ENCODE results near the gene PBXIP1.
"Not testable (repeated sequence)": the region's sequence is repeated elsewhere in the genome, so short reads cannot be mapped to it uniquely, and the experiment has no call there.

The PBXIP1 gene

DNA sequence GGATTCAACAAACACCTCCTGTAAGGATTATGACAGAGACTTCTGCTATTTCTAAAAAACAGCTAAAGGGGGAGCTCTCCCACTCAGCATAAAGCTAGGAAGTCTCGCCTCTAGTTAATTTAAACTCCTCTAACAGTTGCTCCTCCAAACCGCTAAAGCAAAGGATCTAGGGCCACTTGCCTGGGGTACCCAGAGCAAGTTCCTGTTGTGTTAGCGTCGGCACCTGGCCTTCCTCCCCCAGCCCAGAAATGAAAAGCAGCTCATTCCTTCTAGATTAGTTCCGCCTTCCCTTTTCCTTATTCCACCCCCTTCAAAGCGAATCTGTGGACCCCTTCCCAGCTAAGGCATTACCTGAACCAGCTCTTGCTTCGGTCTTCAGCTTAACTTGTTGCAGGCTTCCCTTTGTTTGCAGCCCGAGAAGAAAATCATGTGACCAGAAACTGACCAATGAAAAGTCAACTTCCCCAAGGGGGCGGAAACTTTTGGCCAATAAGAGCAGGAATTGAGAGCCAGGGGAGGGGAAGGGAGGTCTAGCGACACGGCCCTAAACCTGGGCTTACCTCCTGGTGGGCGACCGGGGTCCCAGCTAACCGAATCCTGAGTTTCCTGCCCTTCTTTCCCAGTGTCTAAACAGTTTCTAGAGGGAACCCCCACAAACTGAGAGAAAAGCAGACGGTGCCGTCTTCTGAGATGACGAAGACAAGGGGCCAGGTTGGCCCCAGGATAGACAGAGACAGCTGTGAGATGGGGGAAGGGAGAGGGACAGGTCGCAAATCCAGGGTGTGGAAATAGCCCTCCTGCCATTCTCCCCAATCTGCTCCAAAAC lies at the start of gene PBXIP1:
Gene PBXIP1 (minus strand): TSS at position 382 of the 826 bp plus-strand sequence. CDS start 2,378 bp downstream, outside the sequence.
- DNase-seq, result peak; percentile 91 to 96

GRCh38 chr1:155005076-155006011 lies 49.4 kb upstream of the PBXIP1 start:
- DNase-seq, result peak; percentile 56 to 61

GRCh38 chr1:155004352-155005075 lies 48.6 kb upstream of the PBXIP1 start:
- no peak for DNase-seq

GRCh38 chr1:155003766-155004351 lies 48.0 kb upstream of the PBXIP1 start:
- no peak for DNase-seq

DNA sequence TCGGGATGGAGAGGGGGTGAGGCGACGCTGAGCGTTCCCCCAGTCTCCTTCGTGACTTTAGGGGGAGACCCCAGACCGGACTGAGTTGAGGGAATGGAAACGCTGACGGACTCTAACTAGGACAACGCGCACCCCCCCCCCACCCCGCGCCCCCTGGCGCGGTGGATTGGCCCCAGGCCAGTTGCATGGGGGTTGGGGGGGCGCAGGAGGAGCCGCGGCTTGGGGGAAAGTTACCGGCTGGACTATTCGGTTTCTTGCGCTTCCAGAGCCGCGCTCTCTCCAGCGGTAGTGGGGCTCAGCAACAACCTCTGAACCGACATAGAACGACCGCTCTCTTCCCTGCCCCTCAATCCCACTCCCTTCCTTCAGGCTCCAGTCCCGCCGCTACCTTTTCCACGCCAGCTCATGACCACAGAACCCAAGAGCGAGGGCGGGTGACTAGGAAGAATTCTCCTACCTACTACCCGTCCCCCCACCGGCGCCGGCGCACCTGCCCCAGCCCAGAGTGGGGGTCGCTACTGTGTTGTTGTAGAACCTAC lies 47.4 kb upstream of the PBXIP1 start:
- DNase-seq, result no peak

- no peak for DNase-seq
These were observed 46.7 kb upstream of the PBXIP1 start, which contains the start of gene ZBTB7B for GRCh38 chr1:155002464-155003226. ZBTB7B (plus strand) TSS chr1:155002802; CDS start chr1:155014661, 11,859 bp downstream.

DNA sequence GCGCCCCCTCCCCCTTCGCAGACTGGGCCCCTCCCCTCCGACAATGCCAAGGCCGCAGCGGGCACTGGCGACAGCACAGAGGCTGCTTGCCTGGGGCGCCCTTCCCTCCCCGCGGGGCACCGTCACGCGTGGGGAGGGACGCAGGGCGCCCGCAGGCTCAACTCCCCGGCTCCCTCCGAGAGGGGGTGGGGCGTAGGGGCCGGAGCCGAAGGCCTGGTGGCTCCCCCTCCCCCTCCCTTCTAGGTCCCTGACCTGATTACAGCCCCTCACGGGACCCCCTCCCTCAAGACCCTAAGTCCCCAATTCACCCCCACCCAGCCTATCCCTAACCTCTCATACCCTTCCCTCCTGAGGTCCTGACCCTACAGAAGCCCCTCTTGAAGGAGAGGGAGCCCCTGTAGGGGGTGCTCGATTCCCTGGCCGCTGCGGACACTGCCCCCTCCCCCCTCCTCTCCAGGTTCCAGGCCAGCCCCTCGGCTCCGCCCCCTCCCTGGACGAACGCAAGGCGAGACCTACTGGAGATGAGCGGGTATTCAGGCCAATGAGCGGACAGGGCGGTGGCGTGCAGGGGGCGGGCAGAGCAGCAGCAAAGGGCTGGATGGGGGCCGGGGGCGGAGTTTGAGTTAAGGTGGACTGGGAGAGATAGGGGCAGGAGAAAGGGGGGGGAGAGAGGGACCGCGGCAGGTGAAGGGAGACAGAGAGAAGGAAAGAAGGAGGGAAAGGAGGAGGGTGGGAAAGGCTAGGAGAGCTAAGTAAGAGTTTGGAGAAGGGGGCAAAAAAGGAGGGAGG lies 46.0 kb upstream of the PBXIP1 start:
- peak; percentile 97 to 98 for DNase-seq

- no peak for DNase-seq
These were observed 45.5 kb upstream of the PBXIP1 start for GRCh38 chr1:155001425-155001674.

DNA sequence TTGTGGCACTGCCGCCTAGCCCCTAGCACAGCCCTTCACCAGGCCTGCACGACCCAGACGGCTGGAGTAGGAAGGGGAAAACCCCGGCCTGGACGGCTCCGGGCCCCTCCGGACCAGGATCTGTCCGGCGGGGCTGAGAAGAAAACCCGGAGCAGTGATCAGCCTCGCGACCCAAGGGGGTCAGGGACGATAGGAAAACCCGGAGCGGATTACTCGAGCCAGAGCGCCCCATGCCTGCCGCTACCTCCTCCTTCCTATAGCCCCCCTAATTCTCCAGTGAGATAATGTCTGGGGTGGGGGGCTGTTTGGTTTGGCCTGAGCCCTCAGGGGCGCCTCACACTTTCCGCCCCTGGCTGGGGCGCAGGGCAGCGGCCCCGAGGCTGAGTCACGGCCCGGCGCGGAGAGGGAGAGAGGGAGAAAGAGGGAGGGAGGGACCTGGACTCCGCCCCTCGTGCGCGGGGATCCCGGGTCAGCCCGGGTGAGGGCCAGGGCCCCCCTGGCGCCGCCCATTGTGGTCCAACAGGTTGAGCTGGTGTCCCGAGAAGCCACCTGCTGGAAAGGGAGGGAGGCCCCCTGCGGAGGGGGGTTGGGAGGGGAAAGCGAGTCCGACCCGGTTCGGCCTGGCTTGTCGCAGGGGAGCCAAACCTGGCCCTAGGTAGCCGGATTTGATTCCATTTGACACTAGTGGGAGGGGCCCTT lies 45.0 kb upstream of the PBXIP1 start:
- DNase-seq, result peak; percentile 78 to 81

GRCh38 chr1:155000411-155000725 lies 44.5 kb upstream of the PBXIP1 start:
- DNase-seq, result no peak

- DNase-seq, result peak in 1 of 2 donors; percentile 55
These were observed 43.9 kb upstream of the PBXIP1 start for GRCh38 chr1:154999571-155000410.

DNA sequence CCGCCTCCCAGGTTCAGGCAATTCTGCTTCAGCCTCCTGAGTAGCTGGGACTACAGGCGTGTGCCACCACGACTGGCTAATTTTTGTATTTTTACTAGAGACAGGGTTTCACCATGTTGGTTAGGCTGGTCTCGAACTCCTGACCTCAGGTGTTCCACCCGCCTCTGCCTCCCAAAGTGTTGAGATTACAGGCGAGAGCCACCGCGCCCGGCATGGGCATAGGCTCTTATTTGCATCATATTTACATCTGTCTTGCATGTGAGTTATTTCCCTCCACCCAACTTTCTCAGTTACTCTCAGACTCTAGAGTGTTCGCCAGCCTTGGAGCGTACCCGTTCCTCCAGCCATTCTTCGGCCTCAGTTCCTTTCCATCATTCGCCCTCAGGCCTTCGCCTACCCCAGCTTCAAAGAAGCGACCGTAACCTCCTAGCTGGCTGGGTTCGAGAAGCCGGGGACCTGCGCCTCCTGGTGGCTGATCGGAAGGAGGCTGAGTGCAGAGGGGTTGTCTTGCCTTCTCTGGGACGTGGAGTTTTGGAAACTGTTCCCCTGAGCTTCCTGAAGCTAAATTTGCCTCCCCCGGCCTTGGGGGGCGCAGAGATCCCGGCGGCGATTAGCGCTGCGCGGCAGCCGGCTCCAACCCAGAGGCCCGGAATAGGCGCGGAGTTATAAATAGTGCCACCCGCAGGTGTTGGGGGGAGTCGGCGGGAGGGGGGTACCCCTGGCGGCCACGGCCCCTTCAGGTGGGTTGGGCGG lies 43.1 kb upstream of the PBXIP1 start:
- DNase-seq, result peak; percentile 74 to 75

DNA sequence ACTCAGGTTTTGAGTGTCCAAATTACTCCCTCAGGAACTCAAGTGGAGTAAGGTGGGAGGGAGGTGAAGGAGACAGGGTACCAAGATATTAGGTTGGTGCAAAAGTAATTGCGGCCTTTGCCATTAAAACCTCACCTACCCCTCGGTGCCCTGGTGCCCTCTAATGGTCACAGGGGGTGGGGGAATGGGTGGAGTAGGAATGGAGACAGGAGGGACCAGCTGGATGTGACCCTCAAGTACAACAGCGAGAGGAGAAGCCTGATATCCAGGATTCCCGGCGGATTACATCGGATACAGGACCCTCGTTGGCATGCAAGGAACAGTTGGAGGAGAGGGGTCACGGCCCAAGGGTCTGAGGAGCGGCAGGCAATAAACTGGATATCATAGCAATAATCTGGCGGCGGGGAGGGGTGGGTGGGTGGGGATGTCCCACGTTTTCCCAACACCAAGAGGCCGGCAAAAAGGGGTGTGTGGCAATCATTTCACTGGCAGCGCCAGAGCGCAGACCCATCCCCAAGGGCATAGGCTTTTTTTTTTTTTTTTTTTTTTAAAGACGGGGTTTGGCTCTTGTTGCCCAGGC lies 42.4 kb upstream of the PBXIP1 start:
- no peak for DNase-seq

DNA sequence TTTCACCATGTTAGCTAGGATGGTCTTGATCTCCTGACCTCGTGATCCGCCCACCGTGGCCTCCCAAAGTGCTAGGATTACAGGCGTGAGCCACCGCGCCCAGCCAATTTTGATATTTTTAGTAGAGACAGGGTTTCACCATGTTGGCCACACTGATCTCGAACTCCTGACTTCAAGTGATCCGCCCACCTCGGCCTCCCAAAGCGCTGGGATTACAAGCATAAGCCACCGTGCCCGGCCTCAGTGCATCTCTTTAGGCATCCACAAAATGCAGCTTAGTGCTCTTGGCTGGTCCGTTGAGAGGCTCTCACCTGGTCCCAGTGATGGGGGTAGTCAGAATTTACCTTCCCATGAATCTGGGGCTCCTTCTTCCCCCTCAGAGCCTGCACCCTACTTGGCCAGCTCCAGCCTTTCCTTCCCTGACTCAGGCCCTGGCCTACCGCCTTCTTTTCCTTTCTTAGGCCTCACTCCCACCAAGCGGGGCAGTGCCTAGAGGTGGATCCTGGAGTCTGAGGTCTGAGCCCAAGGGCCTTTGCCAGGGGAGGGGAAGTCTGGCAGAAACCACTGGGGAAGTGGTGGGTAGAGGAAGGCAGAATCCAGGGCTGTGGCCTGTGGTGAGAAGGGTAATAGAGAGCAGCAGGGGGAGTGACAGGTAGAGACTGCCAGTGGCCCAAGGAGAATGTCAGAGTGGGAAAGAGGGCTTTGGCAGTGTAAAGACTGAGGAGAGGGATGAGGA lies 41.2 kb upstream of the PBXIP1 start:
- no peak for DNase-seq

- not testable (repeated sequence) for DNase-seq
These were observed 39.5 kb upstream of the PBXIP1 start for GRCh38 chr1:154995301-154995983.

GRCh38 chr1:154994591-154994990 lies 38.7 kb upstream of the PBXIP1 start:
- DNase-seq, result no peak

- no peak for DNase-seq
These were observed 38.3 kb upstream of the PBXIP1 start for GRCh38 chr1:154994269-154994587.
